Upper lobe of left lung (tissue), 6 donors: Measurements from ENCODE around the gene HSPB1. TPM values are rescaled to one million over a fixed set of nuclear protein-coding genes. Genes with fewer than 3 reads are reported as not detected.

ENCODE experiments used
- ATAC-seq, 2 donors: fragments of 200-7000 bp; cut with Tn5 transposase; one replicate each; pipeline ENCODE4 v1.9.1; 2022; ENCODE audit warnings: mild to moderate bottlenecking in 2 of 2, moderate library complexity in 2 of 2; ENCODE audit not compliant: low FRiP score in 2 of 2
- DNase-seq, 2 donors: peaks; one replicate each; pipeline ENCODE4 v3.0.0-alpha.2; 2019 to 2020
- H3K27ac ChIP-seq, 4 donors: fragments of 200-600 bp; sonication (generic); one replicate each; pipeline ENCODE4 v1.5.1; 2016 to 2019
- H3K27me3 ChIP-seq, 4 donors: fragments of 200-600 bp; sonication (generic); one replicate each; pipeline ENCODE4 v1.5.1; 2017 to 2019
- H3K36me3 ChIP-seq, 4 donors: fragments of 200-600 bp; sonication (generic); one replicate each; pipeline ENCODE4 v1.5.1; 2016 to 2019
- H3K4me1 ChIP-seq, 4 donors: fragments of 200-600 bp; sonication (generic); one replicate each; pipeline ENCODE4 v1.5.1; 2018 to 2019
- H3K4me3 ChIP-seq, 4 donors: fragments of 200-600 bp; sonication (generic); one replicate each; pipeline ENCODE4 v1.5.1; 2017 to 2019; ENCODE audit warnings: mild to moderate bottlenecking in 2 of 4, moderate library complexity in 1 of 4
- H3K9me3 ChIP-seq, 4 donors: fragments of 200-600 bp; sonication (generic); one replicate each; pipeline ENCODE4 v1.5.1; 2018 to 2019
- CTCF ChIP-seq, 6 experiments: fragments of 450-650 bp in 4 of 6; fragments of 200-600 bp in 2 of 6; sonication (generic) in 2 of 6; IDR thresholded peaks; one replicate each; pipeline ENCODE4 v1.5.1; 2016 to 2019; ENCODE audit warnings: antibody characterized with exemption in 6 of 6
- EP300 ChIP-seq, 4 donors: sonication (generic); formaldehyde crosslinking; IDR thresholded peaks; one replicate each; pipeline ENCODE4 v1.5.1; 2017; ENCODE audit warnings: antibody characterized with exemption in 4 of 4, control low read depth in 2 of 4
- POLR2A ChIP-seq, 4 donors: fragments of 450-650 bp; IDR thresholded peaks; one replicate each; pipeline ENCODE4 v1.5.1; 2016 to 2017; ENCODE audit warnings: antibody characterized with exemption in 4 of 4, mild to moderate bottlenecking in 2 of 4
- POLR2AphosphoS5 ChIP-seq, 2 donors: sonication (generic); formaldehyde crosslinking; IDR thresholded peaks; one replicate each; pipeline ENCODE4 v1.5.1; 2017; ENCODE audit warnings: antibody characterized with exemption in 2 of 2
- WGBS, 2 donors: methylation state at CpG; one replicate each; pipeline ENCODE4 v1.1.5; 2017 to 2018; 5-methylcytosine and 5-hydroxymethylcytosine counted together
- total RNA-seq, 6 donors: library from RNA; depleted of rRNA in 4 of 6; stranded (reverse); fragments of >200 nt in 4 of 6; gene quantifications; one replicate each; pipeline versions ENCODE4 v1.1.0 to v1.2.1, GENCODE V29; 2016 to 2021
- donor health status: DM: no; HTN: no; CAD: no; lungs with moderate emphysema.
- donor health status: DM: no; HTN: yes; CAD: no; lungs with severe emphysema.

The HSPB1 gene
- total RNA-seq, 6 donors from 2014 or later, result 164 to 703 (median 300) TPM

GRCh38 chr7:76272851-76273497 is 29.5 kb upstream of the HSPB1 start:
- no peak for DNase-seq
- peaks cover 0 to 4% (median 0%) of the 10 kb centered on the region in 4 donors for H3K27me3 ChIP-seq
- 25 to 32% methylated on average over 7 of the region's 7 CpGs for WGBS, 2 donors
- no peaks in the 10 kb centered on the region for H3K36me3 ChIP-seq
- H3K4me1 ChIP-seq, result peaks cover 0 to 6% (median 2%) of the 10 kb centered on the region in 4 donors
- TF ChIP-seq CTCF (IDR thresholded peaks at IDR 0.05) (no peak), POLR2A (IDR thresholded peaks at IDR 0.05) (no peak), POLR2AphosphoS5 (IDR thresholded peaks at IDR 0.05) (no peak), EP300 (IDR thresholded peaks at IDR 0.05) (no peak)
- ATAC-seq, result no peak
- no peak overlapping the region for H3K27ac ChIP-seq
- H3K9me3 ChIP-seq, result no peaks in the 10 kb centered on the region
- H3K4me3 ChIP-seq, result no peak overlapping the region

GRCh38 chr7:76273503-76273902 is 29.0 kb upstream of the HSPB1 start:
- Histone ChIP-seq H3K9me3 (no peaks in the 10 kb centered on the region), H3K27me3 (no peaks in the 10 kb centered on the region), H3K27ac (no peak overlapping the region), H3K4me1 (peaks cover 0 to under 1% (median 0%) of the 10 kb centered on the region in 4 donors), H3K4me3 (no peak overlapping the region), H3K36me3 (no peaks in the 10 kb centered on the region)
- no peak for DNase-seq
- WGBS, 2 donors, result 64 to 68% methylated on average over 5 of the region's 5 CpGs
- ATAC-seq, result no peak
- no peak for TF ChIP-seq POLR2AphosphoS5 (IDR thresholded peaks at IDR 0.05)
- no peak for TF ChIP-seq CTCF (IDR thresholded peaks at IDR 0.05)
- TF ChIP-seq POLR2A (IDR thresholded peaks at IDR 0.05), result no peak
- TF ChIP-seq EP300 (IDR thresholded peaks at IDR 0.05), result no peak

- 92% methylated on average over 1 of the region's 1 CpG; no CpG with 5 or more reads in 1 of the 2 donors for WGBS, 2 donors
- Histone ChIP-seq H3K27me3 (peaks cover 0 to 26% (median 16%) of the 10 kb centered on the region in 4 donors), H3K9me3 (no peaks in the 10 kb centered on the region), H3K36me3 (no peaks in the 10 kb centered on the region), H3K4me1 (peaks cover 15 to 23% (median 22%) of the 10 kb centered on the region in 4 donors), H3K4me3 (no peak overlapping the region), H3K27ac (no peak overlapping the region)
- DNase-seq (no peak), ATAC-seq (no peak)
- TF ChIP-seq POLR2AphosphoS5 (IDR thresholded peaks at IDR 0.05) (no peak), POLR2A (IDR thresholded peaks at IDR 0.05) (no peak), CTCF (IDR thresholded peaks at IDR 0.05) (no peak), EP300 (IDR thresholded peaks at IDR 0.05) (no peak)
Measured at GRCh38 chr7:76278540-76278939, 23.9 kb upstream of the HSPB1 start.

GRCh38 chr7:76280408-76280807 is 22.1 kb upstream of the HSPB1 start:
- H3K4me1 ChIP-seq, result peaks cover 15 to 23% (median 22%) of the 10 kb centered on the region in 4 donors
- H3K9me3 ChIP-seq, result no peaks in the 10 kb centered on the region
- ATAC-seq (no peak), DNase-seq (no peak)
- H3K36me3 ChIP-seq, result no peaks in the 10 kb centered on the region
- H3K27me3 ChIP-seq, result peaks cover 0 to 28% (median 17%) of the 10 kb centered on the region in 4 donors
- no peak for TF ChIP-seq EP300 (IDR thresholded peaks at IDR 0.05)
- no peak for TF ChIP-seq POLR2AphosphoS5 (IDR thresholded peaks at IDR 0.05)
- TF ChIP-seq POLR2A (IDR thresholded peaks at IDR 0.05), result no peak
- TF ChIP-seq CTCF (IDR thresholded peaks at IDR 0.05), result no peak
- no peak overlapping the region for H3K27ac ChIP-seq
- WGBS, 2 donors, result 16 to 19% methylated on average over 21 to 25 of the region's 25 CpGs
- no peak overlapping the region for H3K4me3 ChIP-seq
